ENCODE results near the gene SMIM24.
A peak's percentile ranks its signal among the peaks of the same experiment; 100 is the strongest.

Gene SMIM24

GRCh38 chr19:3475449-3475848 is 4.9 kb downstream of the SMIM24 start:
- no peaks in the 10 kb centered on the region for H3K36me3 ChIP-seq (replicated peaks)
- in situ Hi-C loops (cut with HindIII; ENCODE audit: low pct_ligation_motif_present, low sequenced_read_pairs): no loop called here
- H3K27ac ChIP-seq: no peak overlapping the region
- peaks cover under 1% of the 10 kb centered on the region for H3K27me3 ChIP-seq (replicated peaks)
- no peak for DNase-seq
- no peak overlapping the region for H3K4me3 ChIP-seq (ENCODE audit: low read depth, low read length)
- no peak for TF ChIP-seq CTCF (IDR thresholded peaks at IDR 0.05; ENCODE audit: low read depth, low read length, missing control alignments)

DNA sequence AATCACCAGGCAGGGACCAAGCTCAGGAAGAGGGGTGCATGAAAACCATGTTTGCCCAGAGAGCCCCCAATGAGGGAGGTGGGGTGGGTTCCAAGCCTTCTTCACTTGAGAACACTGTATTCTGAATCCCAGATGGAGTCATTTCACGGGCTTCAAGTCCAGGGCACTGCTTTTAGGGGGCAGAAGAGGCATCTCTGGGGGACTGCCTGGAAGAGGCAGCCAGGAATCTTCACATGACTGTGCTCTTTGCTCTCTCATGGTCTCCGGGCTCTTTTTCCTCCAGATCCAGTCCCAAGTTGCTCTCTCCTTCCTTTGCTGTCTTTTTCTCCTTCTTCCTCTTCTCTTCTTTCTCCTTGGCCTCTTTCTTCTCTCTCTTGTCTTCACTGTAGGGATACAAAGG is 5.7 kb downstream of the SMIM24 start:
- Histone ChIP-seq H3K36me3 (replicated peaks) (no peaks in the 10 kb centered on the region), H3K27ac (no peak overlapping the region), H3K27me3 (replicated peaks) (no peaks in the 10 kb centered on the region), H3K4me3 (ENCODE audit: low read depth, low read length) (no peak overlapping the region)
- in situ Hi-C loops (cut with HindIII; ENCODE audit: low pct_ligation_motif_present, low sequenced_read_pairs): no loop called here
- DNase-seq: no peak
- no peak for TF ChIP-seq CTCF (IDR thresholded peaks at IDR 0.05; ENCODE audit: low read depth, low read length, missing control alignments)

DNA sequence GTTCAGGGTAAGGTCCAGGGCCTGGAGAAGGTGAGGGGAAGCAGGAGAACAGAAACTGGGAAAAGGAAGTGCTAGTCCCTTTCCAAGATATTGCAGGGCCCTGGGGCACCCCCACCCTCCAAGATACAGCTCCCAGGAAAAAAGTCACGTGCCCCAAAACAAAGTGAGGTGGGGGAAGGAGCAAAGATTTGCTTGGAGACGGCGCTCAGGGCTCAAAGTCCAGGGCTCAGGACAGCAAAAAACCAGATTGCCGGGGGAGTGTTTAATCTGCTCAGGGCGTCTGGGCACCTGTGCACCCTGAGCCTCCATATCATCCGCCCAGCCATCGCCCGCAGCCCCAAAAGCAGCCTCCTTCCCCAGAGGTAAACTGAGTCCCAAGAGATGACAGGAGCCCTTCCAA is 6.3 kb downstream of the SMIM24 start:
- Histone ChIP-seq H3K27ac (no peak overlapping the region), H3K4me3 (ENCODE audit: low read depth, low read length) (no peak overlapping the region), H3K36me3 (replicated peaks) (no peaks in the 10 kb centered on the region), H3K27me3 (replicated peaks) (no peaks in the 10 kb centered on the region)
- in situ Hi-C loops (cut with HindIII; ENCODE audit: low pct_ligation_motif_present, low sequenced_read_pairs): no loop called here
- no peak for TF ChIP-seq CTCF (IDR thresholded peaks at IDR 0.05; ENCODE audit: low read depth, low read length, missing control alignments)
- DNase-seq: no peak

DNA sequence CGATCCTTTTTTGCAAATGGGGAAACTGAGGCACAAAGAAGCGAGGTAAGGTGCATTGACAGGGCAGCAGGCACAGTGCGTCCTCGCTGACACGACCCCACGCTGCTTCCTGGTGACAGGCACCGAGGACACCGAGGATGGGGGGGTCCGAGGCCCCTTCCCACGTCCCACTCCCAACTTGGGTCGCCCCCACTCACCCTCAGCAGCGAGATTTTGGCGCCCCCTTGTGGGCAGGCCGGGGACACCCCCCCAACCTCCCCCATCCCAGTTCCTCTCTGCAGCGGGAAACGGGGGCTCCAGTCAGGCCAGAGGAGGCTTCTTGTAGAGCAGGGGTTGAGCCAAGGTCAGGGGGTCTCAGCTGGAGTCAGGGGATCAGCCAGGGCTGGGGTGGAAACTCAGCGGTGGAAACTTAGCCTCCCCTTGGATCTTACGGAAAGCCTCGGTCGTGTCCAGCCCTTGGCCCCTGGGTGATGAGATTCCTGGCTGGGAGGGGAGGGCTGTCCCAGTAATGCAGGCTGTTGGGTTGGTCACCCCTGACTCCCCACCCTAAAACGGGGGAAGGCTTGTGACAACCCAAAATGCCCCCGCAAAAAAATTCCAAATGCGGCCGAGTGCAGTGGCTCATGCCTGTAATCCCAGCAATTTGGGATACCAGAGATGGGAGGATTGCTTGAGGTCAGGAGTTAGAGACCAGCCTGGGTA is 8.2 kb downstream of the SMIM24 start:
- H3K27me3 ChIP-seq (replicated peaks): no peaks in the 10 kb centered on the region
- TF ChIP-seq CTCF (IDR thresholded peaks at IDR 0.05; ENCODE audit: low read depth, low read length, missing control alignments): peak; percentile 94
- no peak for DNase-seq
- in situ Hi-C loops (cut with HindIII; ENCODE audit: low pct_ligation_motif_present, low sequenced_read_pairs): no loop called here
- no peak overlapping the region for H3K27ac ChIP-seq
- H3K4me3 ChIP-seq (ENCODE audit: low read depth, low read length): no peak overlapping the region
- peaks cover 2% of the 10 kb centered on the region for H3K36me3 ChIP-seq (replicated peaks)

DNA sequence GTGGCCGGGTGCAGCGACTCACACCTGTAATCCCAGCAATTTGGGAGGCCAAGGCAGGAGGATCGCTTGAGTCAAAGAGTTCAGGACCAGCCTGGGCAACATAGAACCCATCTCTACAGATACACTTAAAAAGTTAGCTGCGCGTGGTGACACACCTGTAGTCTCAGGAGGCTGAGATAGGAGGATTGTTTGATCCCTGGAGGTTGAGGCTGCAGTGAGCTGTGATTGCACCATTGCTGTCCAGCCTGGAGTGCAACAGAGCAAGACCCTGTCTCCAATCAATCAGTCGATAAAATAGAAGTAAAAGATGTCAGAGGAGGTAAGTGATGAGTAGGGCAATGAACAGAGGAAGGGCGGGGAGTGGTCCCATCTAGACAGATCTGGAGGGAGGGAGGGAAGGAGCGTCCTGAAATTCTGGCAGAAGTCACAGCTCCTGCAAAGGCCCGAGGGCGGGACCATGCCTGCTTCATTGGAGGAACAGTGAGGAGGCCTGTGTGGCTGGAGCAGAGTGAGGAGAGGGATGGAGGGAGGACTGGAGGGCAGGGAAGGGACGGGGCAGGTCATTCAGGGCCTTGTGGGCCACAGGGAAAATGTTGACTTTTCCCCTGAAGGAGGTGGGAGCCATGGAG is 9.7 kb downstream of the SMIM24 start:
- no peak overlapping the region for H3K27ac ChIP-seq

More for the DNA sequence above, 9.7 kb downstream of the SMIM24 start:
- Histone ChIP-seq H3K36me3 (replicated peaks) (peaks cover 2% of the 10 kb centered on the region), H3K4me3 (ENCODE audit: low read depth, low read length) (no peak overlapping the region), H3K27me3 (replicated peaks) (no peaks in the 10 kb centered on the region)
- TF ChIP-seq CTCF (IDR thresholded peaks at IDR 0.05; ENCODE audit: low read depth, low read length, missing control alignments): no peak
- DNase-seq: no peak
- in situ Hi-C loops (cut with HindIII; ENCODE audit: low pct_ligation_motif_present, low sequenced_read_pairs): no loop called here

Data from brain microvascular endothelial cell (primary cell).